Peyer's patch (tissue), 4 donors: Measurements from ENCODE around the gene ZDHHC8. TPM values are rescaled to one million over a fixed set of nuclear protein-coding genes. Genes with fewer than 3 reads are reported as not detected.

Source experiments
- DNase-seq, 3 donors: peaks; one replicate each; pipeline ENCODE4 v3.0.0-alpha.2; 2017 to 2019
- H3K27ac ChIP-seq, 4 donors: fragments of 200-600 bp; sonication (generic); one replicate each; pipeline ENCODE4 v1.5.1; 2016 to 2019
- H3K27me3 ChIP-seq, 2 donors: fragments of 200-600 bp; sonication (generic); one replicate each; pipeline ENCODE4 v1.5.1; 2019
- H3K36me3 ChIP-seq, 3 donors: fragments of 200-600 bp; sonication (generic); one replicate each; pipeline ENCODE4 v1.5.1; 2016 to 2019
- H3K4me1 ChIP-seq, 4 donors: fragments of 200-600 bp; sonication (generic); one replicate each; pipeline ENCODE4 v1.5.1; 2016 to 2019
- H3K4me3 ChIP-seq, 4 donors: fragments of 200-600 bp; sonication (generic); 1 replicate in 3 of 4; 2 replicates in 1 of 4; pipeline ENCODE4 v1.5.1; 2016 to 2019; ENCODE audit warnings: mild to moderate bottlenecking in 1 of 4
- H3K9me3 ChIP-seq, 4 donors: fragments of 200-600 bp; sonication (generic); one replicate each; pipeline ENCODE4 v1.5.1; 2016 to 2019; ENCODE audit warnings: mild to moderate bottlenecking in 1 of 4
- POLR2A ChIP-seq, 2 donors: fragments of 450-650 bp; IDR thresholded peaks; one replicate each; pipeline ENCODE4 v1.5.1; 2017; ENCODE audit warnings: antibody characterized with exemption in 2 of 2, mild to moderate bottlenecking in 2 of 2, moderate library complexity in 2 of 2
- total RNA-seq, 4 donors: library from RNA; depleted of rRNA; stranded (reverse); fragments of >200 nt; gene quantifications; one replicate each; pipeline ENCODE4 v1.1.0, GENCODE V29; 2016
- TF ChIP-seq, protein P1 (sequence below), 6 experiments: fragments of 450-650 bp in 4 of 6; fragments of 200-600 bp in 2 of 6; sonication (generic) in 1 of 6; IDR thresholded peaks; one replicate each; pipeline ENCODE4 v1.5.1; 2017 to 2019; ENCODE audit warnings: antibody characterized with exemption in 6 of 6, mild to moderate bottlenecking in 3 of 6, moderate library complexity in 1 of 6

The ZDHHC8 gene
- total RNA-seq, 4 donors from 2014 or later: 4.1 to 37.0 (median 22.6) TPM

DNA sequence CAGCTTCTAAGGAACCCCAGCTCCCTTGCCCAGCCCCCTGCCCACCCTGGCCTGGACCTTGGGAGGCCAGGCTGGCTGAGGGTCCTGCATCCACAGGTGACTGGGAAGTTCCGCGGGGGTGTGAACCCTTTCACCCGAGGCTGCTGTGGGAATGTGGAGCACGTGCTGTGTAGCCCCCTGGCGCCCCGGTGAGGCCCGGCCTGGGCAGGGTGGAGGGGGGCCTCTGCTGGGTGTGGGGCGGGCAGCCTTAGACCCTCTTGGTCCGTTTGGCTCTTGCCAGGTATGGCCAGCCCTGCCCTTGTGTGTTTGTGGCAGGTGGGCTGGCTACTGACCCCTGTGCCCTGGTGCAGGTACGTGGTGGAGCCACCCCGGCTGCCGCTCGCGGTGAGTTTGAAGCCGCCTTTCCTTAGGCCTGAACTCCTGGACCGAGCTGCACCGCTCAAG, 8.9 kb downstream of the ZDHHC8 start:
- Histone ChIP-seq H3K9me3 (no peaks in the 10 kb centered on the region), H3K27ac (no peak overlapping the region), H3K36me3 (peaks cover 0 to 8% (median 0%) of the 10 kb centered on the region in 3 donors), H3K4me3 (no peak overlapping the region), H3K4me1 (peaks cover 0 to 18% (median under 1%) of the 10 kb centered on the region in 4 donors), H3K27me3 (no peaks in the 10 kb centered on the region)
- no peak for DNase-seq
- TF ChIP-seq, protein P1, sequence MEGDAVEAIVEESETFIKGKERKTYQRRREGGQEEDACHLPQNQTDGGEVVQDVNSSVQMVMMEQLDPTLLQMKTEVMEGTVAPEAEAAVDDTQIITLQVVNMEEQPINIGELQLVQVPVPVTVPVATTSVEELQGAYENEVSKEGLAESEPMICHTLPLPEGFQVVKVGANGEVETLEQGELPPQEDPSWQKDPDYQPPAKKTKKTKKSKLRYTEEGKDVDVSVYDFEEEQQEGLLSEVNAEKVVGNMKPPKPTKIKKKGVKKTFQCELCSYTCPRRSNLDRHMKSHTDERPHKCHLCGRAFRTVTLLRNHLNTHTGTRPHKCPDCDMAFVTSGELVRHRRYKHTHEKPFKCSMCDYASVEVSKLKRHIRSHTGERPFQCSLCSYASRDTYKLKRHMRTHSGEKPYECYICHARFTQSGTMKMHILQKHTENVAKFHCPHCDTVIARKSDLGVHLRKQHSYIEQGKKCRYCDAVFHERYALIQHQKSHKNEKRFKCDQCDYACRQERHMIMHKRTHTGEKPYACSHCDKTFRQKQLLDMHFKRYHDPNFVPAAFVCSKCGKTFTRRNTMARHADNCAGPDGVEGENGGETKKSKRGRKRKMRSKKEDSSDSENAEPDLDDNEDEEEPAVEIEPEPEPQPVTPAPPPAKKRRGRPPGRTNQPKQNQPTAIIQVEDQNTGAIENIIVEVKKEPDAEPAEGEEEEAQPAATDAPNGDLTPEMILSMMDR (IDR thresholded peaks at IDR 0.05): no peak
- TF ChIP-seq POLR2A (IDR thresholded peaks at IDR 0.05): no peak

DNA sequence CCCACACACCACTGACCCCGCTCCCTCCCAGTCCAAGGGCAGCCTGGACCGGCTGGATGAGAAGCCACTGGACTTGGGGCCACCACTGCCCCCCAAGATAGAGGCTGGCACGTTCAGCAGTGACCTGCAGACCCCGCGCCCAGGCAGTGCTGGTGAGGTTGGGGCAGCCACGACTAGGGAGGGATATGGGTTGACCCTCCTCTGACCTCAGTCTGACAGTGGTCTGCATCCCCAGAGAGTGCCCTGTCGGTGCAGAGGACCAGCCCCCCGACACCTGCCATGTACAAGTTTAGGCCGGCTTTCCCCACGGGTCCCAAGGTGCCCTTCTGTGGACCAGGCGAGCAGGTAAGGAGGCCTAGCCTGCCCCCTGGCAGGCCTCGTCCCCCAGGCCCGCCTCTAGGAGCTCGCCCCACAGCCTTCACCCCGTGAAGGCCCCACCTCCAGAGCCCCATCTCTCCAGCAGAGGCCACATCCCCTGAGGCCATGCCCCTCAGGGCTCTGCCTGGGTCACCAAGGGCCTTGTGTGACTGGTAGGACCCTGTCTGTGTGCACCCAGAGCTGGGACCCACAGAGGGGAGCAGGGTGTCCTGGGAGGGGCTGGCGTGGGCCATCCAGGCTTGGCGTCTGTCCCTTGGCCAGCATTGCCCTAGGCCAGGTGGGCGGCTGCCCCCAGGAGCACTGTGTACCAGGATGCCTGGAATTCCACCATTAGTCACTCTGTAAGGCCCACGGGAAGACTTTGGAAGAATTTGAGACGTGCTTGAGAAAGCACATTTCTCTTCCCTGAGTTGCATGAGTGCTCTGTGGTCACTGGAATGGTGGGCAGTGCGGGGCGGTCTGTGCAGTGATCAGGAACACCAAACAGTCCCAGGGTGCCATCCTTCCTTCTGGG, 9.8 kb downstream of the ZDHHC8 start:
- peaks cover 0 to 8% (median 0%) of the 10 kb centered on the region in 3 donors for H3K36me3 ChIP-seq
- H3K4me3 ChIP-seq: no peak overlapping the region
- peaks cover 0 to 14% (median 0%) of the 10 kb centered on the region in 4 donors for H3K4me1 ChIP-seq
- TF ChIP-seq POLR2A (IDR thresholded peaks at IDR 0.05): no peak
- TF ChIP-seq, protein P1 (IDR thresholded peaks at IDR 0.05): no peak
- DNase-seq: no peak
- no peak overlapping the region for H3K27ac ChIP-seq
- no peaks in the 10 kb centered on the region for H3K27me3 ChIP-seq
- no peaks in the 10 kb centered on the region for H3K9me3 ChIP-seq

DNA sequence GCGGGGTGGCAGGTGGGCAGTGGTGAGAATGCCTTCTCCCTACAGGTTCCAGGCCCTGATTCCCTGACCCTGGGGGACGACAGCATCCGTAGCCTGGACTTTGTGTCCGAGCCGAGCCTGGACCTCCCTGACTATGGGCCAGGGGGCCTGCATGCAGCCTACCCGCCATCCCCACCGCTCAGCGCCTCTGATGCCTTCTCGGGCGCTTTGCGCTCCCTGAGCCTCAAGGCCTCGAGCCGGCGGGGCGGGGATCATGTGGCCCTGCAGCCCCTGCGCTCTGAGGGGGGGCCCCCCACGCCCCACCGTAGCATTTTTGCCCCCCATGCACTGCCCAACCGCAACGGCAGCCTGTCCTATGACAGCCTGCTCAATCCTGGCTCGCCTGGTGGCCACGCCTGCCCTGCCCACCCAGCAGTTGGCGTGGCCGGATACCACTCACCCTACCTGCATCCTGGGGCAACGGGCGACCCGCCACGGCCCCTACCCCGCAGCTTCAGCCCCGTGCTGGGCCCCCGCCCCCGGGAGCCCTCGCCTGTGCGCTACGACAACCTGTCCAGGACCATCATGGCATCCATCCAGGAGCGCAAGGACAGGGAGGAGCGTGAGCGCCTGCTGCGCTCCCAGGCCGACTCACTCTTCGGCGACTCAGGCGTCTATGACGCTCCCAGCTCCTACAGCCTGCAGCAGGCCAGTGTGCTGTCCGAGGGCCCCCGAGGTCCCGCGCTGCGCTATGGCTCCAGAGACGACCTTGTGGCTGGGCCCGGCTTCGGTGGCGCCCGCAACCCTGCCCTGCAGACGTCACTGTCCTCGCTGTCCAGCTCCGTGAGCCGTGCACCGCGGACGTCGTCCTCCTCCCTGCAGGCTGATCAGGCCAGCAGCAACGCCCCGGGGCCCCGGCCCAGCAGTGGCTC, 11.4 kb downstream of the ZDHHC8 start:
- Histone ChIP-seq H3K27ac (no peak overlapping the region), H3K9me3 (no peaks in the 10 kb centered on the region), H3K36me3 (peaks cover 0 to 8% (median 0%) of the 10 kb centered on the region in 3 donors), H3K27me3 (no peaks in the 10 kb centered on the region), H3K4me1 (peaks cover 0 to 1% (median 0%) of the 10 kb centered on the region in 4 donors), H3K4me3 (no peak overlapping the region)
- DNase-seq: no peak
- no peak for TF ChIP-seq POLR2A (IDR thresholded peaks at IDR 0.05)
- TF ChIP-seq, protein P1 (IDR thresholded peaks at IDR 0.05): no peak

DNA sequence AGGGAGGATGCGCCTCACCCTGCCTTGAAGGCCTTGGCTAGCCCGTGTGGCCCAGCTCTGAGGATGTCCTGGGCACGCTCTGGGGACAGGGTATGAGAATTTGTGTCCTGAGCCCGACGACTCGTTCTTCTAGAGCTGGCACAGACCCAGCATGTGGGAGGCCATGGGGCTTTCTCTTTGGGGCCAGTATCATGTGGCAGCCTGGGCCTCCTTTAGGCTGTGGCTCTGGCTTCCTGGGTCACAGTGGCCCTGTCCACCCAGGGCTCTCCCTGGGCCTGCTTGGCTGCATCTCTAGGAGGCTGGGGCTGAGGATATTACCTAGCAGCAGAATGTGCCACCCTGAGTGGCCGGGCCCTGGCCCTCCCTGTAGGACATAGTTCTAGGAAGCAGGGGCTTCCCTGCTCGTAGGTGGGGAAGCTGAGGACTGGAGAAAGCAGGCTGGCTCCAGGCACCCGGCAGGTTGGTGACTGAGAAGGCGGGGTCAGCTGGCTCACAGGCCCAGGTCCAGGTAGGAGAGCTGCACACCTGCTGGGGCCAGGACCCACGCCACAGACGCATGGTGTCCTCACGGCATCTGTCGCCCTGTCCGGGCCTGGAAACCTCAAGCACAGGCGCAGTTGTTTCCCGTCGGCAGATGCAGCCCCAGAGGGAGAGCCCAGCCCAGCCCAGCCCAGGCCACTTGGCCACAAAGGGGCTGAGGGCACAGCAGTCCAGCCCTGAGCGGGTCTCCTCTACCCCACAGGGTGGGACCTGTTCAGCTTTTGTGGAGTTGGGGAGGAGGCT, 12.5 kb downstream of the ZDHHC8 start:
- Histone ChIP-seq H3K9me3 (no peaks in the 10 kb centered on the region), H3K4me3 (no peak overlapping the region), H3K4me1 (no peaks in the 10 kb centered on the region), H3K27ac (no peak overlapping the region), H3K36me3 (peaks cover 0 to 8% (median 0%) of the 10 kb centered on the region in 3 donors), H3K27me3 (no peaks in the 10 kb centered on the region)
- DNase-seq: no peak
- TF ChIP-seq, protein P1 (IDR thresholded peaks at IDR 0.05): no peak
- TF ChIP-seq POLR2A (IDR thresholded peaks at IDR 0.05): no peak
